Karpas-422 (cell line): ENCODE results near the gene SLC22A2. TPM values are rescaled to one million over a fixed set of nuclear protein-coding genes. Genes with fewer than 3 reads are reported as not detected.

Experiments used
- DNase-seq: peaks from one replicate; pipeline ENCODE4 v3.0.0-alpha.2; 2015
- H2AFZ ChIP-seq: fragments of 200-600 bp; sonication (generic); 2 replicates; pipeline ENCODE4 v1.6.1; 2014; ENCODE audit warnings: antibody characterized with exemption, low read length, mixed read lengths
- H3K27ac ChIP-seq: fragments of 200-600 bp; sonication (generic); 2 replicates; pipeline ENCODE4 v1.5.1; 2014; ENCODE audit warnings: mild to moderate bottlenecking, low read length, moderate library complexity
- H3K27me3 ChIP-seq: fragments of 200-600 bp; sonication (generic); 2 replicates; pipeline ENCODE4 v1.6.1; 2014; ENCODE audit warnings: low read length, mixed read lengths
- H3K36me3 ChIP-seq: fragments of 200-600 bp; sonication (generic); 2 replicates; pipeline ENCODE4 v1.6.1; 2014; ENCODE audit warnings: low read length, mixed read lengths; ENCODE audit not compliant: insufficient read depth
- H3K4me1 ChIP-seq: fragments of 200-600 bp; sonication (generic); 2 replicates; pipeline ENCODE4 v1.6.1; 2014; ENCODE audit warnings: mild to moderate bottlenecking, low read length, mixed read lengths
- H3K4me2 ChIP-seq: fragments of 200-600 bp; sonication (generic); 2 replicates; pipeline ENCODE4 v1.6.1; 2014; ENCODE audit warnings: low read length, low read depth, mild to moderate bottlenecking; ENCODE audit not compliant: poor library complexity, severe bottlenecking
- H3K4me3 ChIP-seq: fragments of 200-600 bp; sonication (generic); 2 replicates; pipeline ENCODE4 v1.5.1; 2014; ENCODE audit warnings: mild to moderate bottlenecking, antibody characterized with exemption, low read length, mixed read lengths
- H3K79me2 ChIP-seq: fragments of 200-600 bp; sonication (generic); 2 replicates; pipeline ENCODE4 v1.6.1; 2014; ENCODE audit warnings: mild to moderate bottlenecking, low read length, mixed read lengths
- H3K9ac ChIP-seq: fragments of 200-600 bp; sonication (generic); 2 replicates; pipeline ENCODE4 v1.6.0; 2014; ENCODE audit warnings: low read length
- H3K9me2 ChIP-seq: fragments of 200-600 bp; sonication (generic), shearing (Covaris generic); replicated peaks from 2 replicates; pipeline ENCODE4 v1.6.0; 2014; ENCODE audit warnings: mild to moderate bottlenecking, low read length, moderate library complexity; ENCODE audit not compliant: insufficient read depth
- H3K9me3 ChIP-seq: fragments of 300-700, 200-600 bp; sonication (generic); 2 replicates; pipeline ENCODE4 v1.6.1; 2014; ENCODE audit warnings: low read length, mixed read lengths
- H4K20me1 ChIP-seq: fragments of 200-600 bp; sonication (generic); 2 replicates; pipeline ENCODE4 v1.6.1; 2014; ENCODE audit warnings: mild to moderate bottlenecking, antibody characterized with exemption, low read length, low read depth; ENCODE audit not compliant: insufficient read depth
- total RNA-seq: library from RNA; depleted of rRNA; stranded (reverse); fragments of >200 nt; shearing (Covaris generic); gene quantifications from 2 replicates; pipeline ENCODE4 v1.2.3, GENCODE V29; 2014; ENCODE audit warnings: low replicate concordance

The SLC22A2 gene
- total RNA-seq, 1 experiment from 2014 or later: not detected

DNA sequence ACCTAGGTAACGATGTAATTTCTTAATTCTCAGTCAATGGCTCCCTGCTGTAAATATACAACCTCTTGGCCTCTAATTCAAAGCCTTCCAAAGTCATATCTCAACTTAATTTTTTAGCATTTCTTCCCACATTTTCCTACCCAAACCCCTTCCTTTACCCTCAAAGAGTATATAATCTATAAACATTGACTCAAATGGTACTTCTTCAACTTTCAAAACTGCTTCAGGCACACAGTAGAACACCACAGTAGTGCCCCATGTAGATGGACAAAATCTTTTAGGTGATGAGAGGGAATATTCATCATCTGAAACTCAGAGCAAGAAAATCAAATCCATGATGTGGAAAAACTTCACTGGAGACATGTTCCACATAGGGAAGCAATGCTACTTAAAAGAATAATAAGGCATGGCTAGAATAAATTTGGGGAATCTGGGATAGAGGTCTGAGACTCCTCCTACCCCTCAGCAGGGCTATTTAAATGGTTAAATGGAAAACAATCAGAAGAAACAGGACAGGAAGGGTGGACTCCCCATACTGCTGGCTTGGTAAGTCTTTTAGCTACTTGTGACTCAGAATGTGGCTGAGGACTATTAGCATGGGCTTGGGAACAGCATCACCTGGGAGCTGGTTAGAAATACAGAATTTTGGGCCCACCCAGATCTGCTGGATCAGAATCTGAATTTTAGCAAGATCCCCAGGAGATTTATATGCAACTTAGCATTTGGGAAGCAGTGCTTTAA is 6.4 kb downstream of the SLC22A2 start:
- H3K27me3 ChIP-seq: no peaks in the 10 kb centered on the region
- H3K27ac ChIP-seq: no peak overlapping the region
- DNase-seq: no peak
- no peak overlapping the region for H3K4me3 ChIP-seq
- no peaks in the 10 kb centered on the region for H4K20me1 ChIP-seq
- H3K4me1 ChIP-seq: no peaks in the 10 kb centered on the region
- H3K9ac ChIP-seq: no peak overlapping the region
- H3K79me2 ChIP-seq: no peaks in the 10 kb centered on the region
- H3K36me3 ChIP-seq: no peaks in the 10 kb centered on the region
- no peak overlapping the region for H3K4me2 ChIP-seq
- no peaks in the 10 kb centered on the region for H3K9me2 ChIP-seq
- no peak overlapping the region for H2AFZ ChIP-seq
- no peaks in the 10 kb centered on the region for H3K9me3 ChIP-seq

- no peak for DNase-seq
- Histone ChIP-seq H3K9me2 (no peaks in the 10 kb centered on the region), H3K4me3 (no peak overlapping the region), H3K27me3 (no peaks in the 10 kb centered on the region), H3K9ac (no peak overlapping the region), H3K36me3 (no peaks in the 10 kb centered on the region), H3K27ac (no peak overlapping the region), H3K4me2 (no peak overlapping the region), H2AFZ (no peak overlapping the region), H4K20me1 (no peaks in the 10 kb centered on the region), H3K79me2 (no peaks in the 10 kb centered on the region), H3K4me1 (no peaks in the 10 kb centered on the region), H3K9me3 (no peaks in the 10 kb centered on the region)
Measured at GRCh38 chr6:160249671-160250070, 8.9 kb downstream of the SLC22A2 start.

GRCh38 chr6:160248538-160248937 is 10.1 kb downstream of the SLC22A2 start:
- Histone ChIP-seq H3K9me2 (no peaks in the 10 kb centered on the region), H3K79me2 (no peaks in the 10 kb centered on the region), H3K4me1 (no peaks in the 10 kb centered on the region), H3K4me3 (no peak overlapping the region), H3K4me2 (no peak overlapping the region), H3K27me3 (no peaks in the 10 kb centered on the region), H3K9me3 (no peaks in the 10 kb centered on the region), H3K36me3 (no peaks in the 10 kb centered on the region), H3K9ac (no peak overlapping the region), H4K20me1 (no peaks in the 10 kb centered on the region), H3K27ac (no peak overlapping the region), H2AFZ (no peak overlapping the region)
- DNase-seq: no peak

- DNase-seq: no peak
- no peak overlapping the region for H3K9ac ChIP-seq
- H3K36me3 ChIP-seq: no peaks in the 10 kb centered on the region
- no peak overlapping the region for H3K27ac ChIP-seq
- no peaks in the 10 kb centered on the region for H3K27me3 ChIP-seq
- no peak overlapping the region for H3K4me3 ChIP-seq
- H3K79me2 ChIP-seq: no peaks in the 10 kb centered on the region
- H3K4me1 ChIP-seq: no peaks in the 10 kb centered on the region
- no peaks in the 10 kb centered on the region for H4K20me1 ChIP-seq
- H3K9me3 ChIP-seq: no peaks in the 10 kb centered on the region
- no peak overlapping the region for H2AFZ ChIP-seq
- no peaks in the 10 kb centered on the region for H3K9me2 ChIP-seq
- H3K4me2 ChIP-seq: no peak overlapping the region
Measured at GRCh38 chr6:160247457-160247883, 11.2 kb downstream of the SLC22A2 start.

DNA sequence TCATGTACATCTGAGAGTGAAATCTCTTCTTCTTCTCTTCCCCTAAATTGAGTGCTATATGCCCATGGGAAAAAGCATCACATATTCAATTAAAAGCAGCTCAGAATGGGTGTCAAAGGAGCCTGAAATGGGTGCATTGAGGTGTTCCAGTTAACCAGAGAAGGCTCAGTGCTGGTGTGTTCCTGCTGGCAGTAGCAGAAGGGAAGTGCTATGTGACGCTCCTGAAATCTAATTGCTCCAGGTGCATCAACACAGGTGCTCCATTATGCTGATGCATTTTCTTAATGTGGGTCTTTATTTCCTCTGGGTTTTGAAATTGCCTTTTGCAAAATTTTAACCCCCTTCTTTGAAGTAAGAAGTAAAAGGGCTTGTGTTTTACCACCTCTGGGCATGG is 17.9 kb downstream of the SLC22A2 start:
- H3K36me3 ChIP-seq: no peaks in the 10 kb centered on the region
- no peaks in the 10 kb centered on the region for H3K79me2 ChIP-seq
- H3K27me3 ChIP-seq: no peaks in the 10 kb centered on the region
- H4K20me1 ChIP-seq: no peaks in the 10 kb centered on the region
- H3K9ac ChIP-seq: no peak overlapping the region
- 0 out of 2 replicates have a peak, but pooled peaks cover 6% of the 10 kb centered on the region for H3K9me2 ChIP-seq
- H3K4me3 ChIP-seq: no peak overlapping the region
- no peak for DNase-seq
- no peak overlapping the region for H2AFZ ChIP-seq
- H3K27ac ChIP-seq: no peak overlapping the region
- H3K4me1 ChIP-seq: no peaks in the 10 kb centered on the region
- no peak overlapping the region for H3K4me2 ChIP-seq
- H3K9me3 ChIP-seq: no peaks in the 10 kb centered on the region

- H3K9me2 ChIP-seq: 0 out of 2 replicates have a peak, but pooled peaks cover 6% of the 10 kb centered on the region
- H3K27ac ChIP-seq: no peak overlapping the region
- no peak overlapping the region for H3K4me3 ChIP-seq
- no peak overlapping the region for H2AFZ ChIP-seq
- no peaks in the 10 kb centered on the region for H3K36me3 ChIP-seq
- no peak overlapping the region for H3K9ac ChIP-seq
- no peaks in the 10 kb centered on the region for H3K79me2 ChIP-seq
- H3K4me1 ChIP-seq: no peaks in the 10 kb centered on the region
- H3K27me3 ChIP-seq: no peaks in the 10 kb centered on the region
- no peaks in the 10 kb centered on the region for H3K9me3 ChIP-seq
- no peaks in the 10 kb centered on the region for H4K20me1 ChIP-seq
- no peak for DNase-seq
- H3K4me2 ChIP-seq: no peak overlapping the region
Measured at GRCh38 chr6:160239929-160240690, 18.5 kb downstream of the SLC22A2 start.

GRCh38 chr6:160238761-160239751 is 19.6 kb downstream of the SLC22A2 start:
- no peak overlapping the region for H3K4me3 ChIP-seq
- H3K36me3 ChIP-seq: no peaks in the 10 kb centered on the region
- H3K4me1 ChIP-seq: no peaks in the 10 kb centered on the region
- 0 out of 2 replicates have a peak, but pooled peaks cover 6% of the 10 kb centered on the region for H3K9me2 ChIP-seq
- H3K79me2 ChIP-seq: no peaks in the 10 kb centered on the region
- H2AFZ ChIP-seq: no peak overlapping the region
- H3K9ac ChIP-seq: no peak overlapping the region
- no peak overlapping the region for H3K4me2 ChIP-seq
- H4K20me1 ChIP-seq: no peaks in the 10 kb centered on the region
- DNase-seq: no peak
- no peaks in the 10 kb centered on the region for H3K9me3 ChIP-seq
- H3K27me3 ChIP-seq: no peaks in the 10 kb centered on the region
- H3K27ac ChIP-seq: no peak overlapping the region
